HEK293 (cell line): ENCODE data around the gene ATP5F1D.

Experiments used
- CTCF ChIA-PET: fragments of 350-600 bp; formaldehyde crosslinking; extraction: SDS; loops from one replicate; lab custom pipeline; 2021; ENCODE audit warnings: antibody characterized with exemption; lab: Yijun Ruan, JAX
- POLR2A ChIA-PET: fragments of 300-600 bp; formaldehyde crosslinking; extraction: SDS; loops from one replicate; lab custom pipeline; 2020; ENCODE audit warnings: antibody characterized with exemption, inconsistent platforms; lab: Yijun Ruan, JAX
- H3K27ac ChIP-seq: fragments of 200-500 bp; sonication (Bioruptor generic); 2 replicates; pipeline ENCODE4 v1.5.1; 2014; ENCODE audit warnings: low read depth, low read length, control low read depth, inconsistent platforms; ENCODE audit errors: extremely low read depth
- H3K36me3 ChIP-seq, 2 experiments: fragments of 200-500 bp in 1 of 2; sonication (Bioruptor generic) in 1 of 2; 1 replicate in 1 of 2; 2 replicates in 1 of 2; pipeline ENCODE4 v1.5.1; 2014 to 2017; ENCODE audit warnings: inconsistent platforms in 2 of 2, low read length in 2 of 2; ENCODE audit not compliant: control insufficient read depth in 2 of 2, insufficient read depth in 1 of 2
- H3K4me1 ChIP-seq: fragments of 200-500 bp; sonication (Bioruptor generic); 2 replicates; pipeline ENCODE4 v1.5.1; 2014; ENCODE audit warnings: mild to moderate bottlenecking, low read length, inconsistent platforms; ENCODE audit not compliant: control insufficient read depth, insufficient read depth
- H3K4me3 ChIP-seq: 2 replicates; pipeline ENCODE4 v1.5.1; 2011; ENCODE audit warnings: low read depth, mild to moderate bottlenecking, control low read depth, low read length, moderate library complexity
- H3K9me3 ChIP-seq: fragments of 200-500 bp; sonication (Bioruptor generic); 2 replicates; pipeline ENCODE4 v1.5.1; 2014; ENCODE audit warnings: low read depth, low read length, inconsistent platforms; ENCODE audit not compliant: control insufficient read depth, insufficient read depth
- GLI4 ChIP-seq: fragments of 450-650 bp; formaldehyde crosslinking; IDR thresholded peaks from 2 replicates; pipeline ENCODE4 v1.5.1; 2016; ENCODE audit warnings: missing biosample characterization, missing genetic modification characterization
- HOXD13 ChIP-seq: sonication (generic); formaldehyde crosslinking; IDR thresholded peaks from 2 replicates; pipeline ENCODE4 v1.8.0; 2022; ENCODE audit warnings: missing genetic modification reagents, borderline replicate concordance
- KLF8 ChIP-seq: fragments of 450-650 bp; formaldehyde crosslinking; IDR thresholded peaks from 2 replicates; pipeline ENCODE4 v1.5.1; 2016; ENCODE audit warnings: missing biosample characterization, missing genetic modification characterization
- TCF7L2 ChIP-seq: IDR thresholded peaks from 2 replicates; pipeline ENCODE4 v1.6.1; 2011; ENCODE audit warnings: low read depth, mild to moderate bottlenecking, inconsistent platforms, low read length, moderate library complexity, borderline replicate concordance
- ZBTB1 ChIP-seq: fragments of 450-650 bp; formaldehyde crosslinking; IDR thresholded peaks from 2 replicates; pipeline ENCODE4 v1.5.1; 2016; ENCODE audit warnings: missing biosample characterization, missing genetic modification characterization
- ZBTB21 ChIP-seq: fragments of 450-650 bp; formaldehyde crosslinking; IDR thresholded peaks from 2 replicates; pipeline ENCODE4 v1.5.1; 2017; ENCODE audit warnings: missing biosample characterization, missing genetic modification characterization
- ZBTB26 ChIP-seq: fragments of 450-650 bp; formaldehyde crosslinking; optimal IDR thresholded peaks from 2 replicates; pipeline ENCODE3; 2016; ENCODE audit warnings: missing biosample characterization, mild to moderate bottlenecking, missing genetic modification characterization
- ZFP37 ChIP-seq: fragments of 450-650 bp; formaldehyde crosslinking; IDR thresholded peaks from 2 replicates; pipeline ENCODE4 v1.5.1; 2016; ENCODE audit warnings: missing biosample characterization, missing genetic modification characterization
- ZNF10 ChIP-seq: fragments of 450-650 bp; formaldehyde crosslinking; IDR thresholded peaks from 2 replicates; pipeline ENCODE4 v1.5.1; 2017; ENCODE audit warnings: missing biosample characterization, missing genetic modification characterization
- ZNF140 ChIP-seq: fragments of 450-650 bp; formaldehyde crosslinking; IDR thresholded peaks from 2 replicates; pipeline ENCODE4 v1.5.1; 2016; ENCODE audit warnings: missing biosample characterization, missing genetic modification characterization
- ZNF2 ChIP-seq: fragments of 450-650 bp; formaldehyde crosslinking; IDR thresholded peaks from 2 replicates; pipeline ENCODE4 v1.5.1; 2016; ENCODE audit warnings: missing biosample characterization, missing genetic modification characterization
- ZNF202 ChIP-seq: fragments of 450-650 bp; formaldehyde crosslinking; IDR thresholded peaks from 2 replicates; pipeline ENCODE4 v1.5.1; 2016; ENCODE audit warnings: missing biosample characterization, missing genetic modification characterization, borderline replicate concordance
- ZNF302 ChIP-seq: fragments of 450-650 bp; formaldehyde crosslinking; IDR thresholded peaks from 2 replicates; pipeline ENCODE4 v1.5.1; 2016; ENCODE audit warnings: missing biosample characterization, missing genetic modification characterization, low read depth
- ZNF391 ChIP-seq: fragments of 450-650 bp; formaldehyde crosslinking; IDR thresholded peaks from 2 replicates; pipeline ENCODE4 v1.5.1; 2016; ENCODE audit warnings: low read depth, missing biosample characterization, missing genetic modification characterization, borderline replicate concordance
- ZNF473 ChIP-seq: fragments of 450-650 bp; formaldehyde crosslinking; IDR thresholded peaks from 2 replicates; pipeline ENCODE4 v1.5.1; 2017; ENCODE audit warnings: missing biosample characterization, missing genetic modification characterization
- ZNF513 ChIP-seq: fragments of 450-650 bp; IDR thresholded peaks from 2 replicates; pipeline ENCODE4 v1.5.1; 2018; ENCODE audit warnings: missing biosample characterization, missing genetic modification characterization
- ZNF555 ChIP-seq: fragments of 450-650 bp; formaldehyde crosslinking; conservative IDR thresholded peaks from 2 replicates; pipeline ENCODE4 v1.5.1; 2017; ENCODE audit warnings: missing biosample characterization, mild to moderate bottlenecking, missing genetic modification characterization, inconsistent platforms
- ZNF843 ChIP-seq: fragments of 450-650 bp; formaldehyde crosslinking; IDR thresholded peaks from 2 replicates; pipeline ENCODE4 v1.5.1; 2016; ENCODE audit warnings: missing biosample characterization, missing genetic modification characterization
- ZSCAN23 ChIP-seq: fragments of 450-650 bp; formaldehyde crosslinking; IDR thresholded peaks from 2 replicates; pipeline ENCODE4 v1.5.1; 2016; ENCODE audit warnings: missing biosample characterization, missing genetic modification characterization
- ZXDB ChIP-seq: fragments of 450-650 bp; formaldehyde crosslinking; IDR thresholded peaks from 2 replicates; pipeline ENCODE4 v1.5.1; 2016; ENCODE audit warnings: missing biosample characterization, missing genetic modification characterization
- TF ChIP-seq, protein P1 (sequence below): fragments of 450-650 bp; formaldehyde crosslinking; IDR thresholded peaks from 2 replicates; pipeline ENCODE4 v1.5.1; 2016; ENCODE audit warnings: missing biosample characterization, missing genetic modification characterization
- TF ChIP-seq, protein P2 (sequence below): fragments of 450-650 bp; formaldehyde crosslinking; IDR thresholded peaks from 2 replicates; pipeline ENCODE4 v1.5.1; 2016; ENCODE audit warnings: missing biosample characterization, missing genetic modification characterization
- TF ChIP-seq, protein P3 (sequence below): fragments of 450-650 bp; formaldehyde crosslinking; IDR thresholded peaks from 2 replicates; pipeline ENCODE4 v1.5.1; 2016; ENCODE audit warnings: missing biosample characterization, missing genetic modification characterization, borderline replicate concordance
- TF ChIP-seq, protein P4 (sequence below): fragments of 450-650 bp; formaldehyde crosslinking; IDR thresholded peaks from 2 replicates; pipeline ENCODE4 v1.5.1; 2016; ENCODE audit warnings: missing biosample characterization, missing genetic modification characterization, borderline replicate concordance

Gene ATP5F1D

DNA sequence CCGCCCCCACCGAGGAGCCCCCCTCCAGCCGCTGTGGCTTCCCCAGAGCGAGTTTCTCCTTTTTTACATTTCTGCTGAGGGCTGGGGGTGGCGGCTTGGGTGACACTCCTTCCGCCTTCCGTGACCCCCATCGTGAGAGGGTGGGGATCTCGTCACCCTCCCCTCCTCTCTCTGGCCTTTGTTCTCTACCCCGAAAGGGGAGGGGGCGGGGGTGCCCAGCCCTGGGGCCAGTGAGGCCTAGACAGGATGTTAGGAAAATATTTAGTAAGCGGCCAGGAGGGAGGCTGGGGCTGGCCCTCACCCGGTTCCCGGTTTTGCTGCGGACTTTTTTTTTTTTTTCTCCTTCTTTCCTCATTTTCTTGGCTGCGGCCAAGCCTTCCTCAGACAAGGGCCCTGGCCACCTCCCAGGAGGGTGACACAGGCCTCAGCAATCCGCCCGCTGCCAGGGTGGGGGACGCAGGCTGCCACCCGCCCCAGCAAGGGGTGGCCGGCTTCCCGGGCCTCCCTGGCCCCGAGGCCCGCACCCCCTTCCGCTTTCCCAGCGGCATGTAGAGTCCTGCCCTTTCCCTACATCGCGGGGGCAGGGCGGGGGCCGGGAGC is 10.8 kb downstream of the ATP5F1D start (continued):
- TF ChIP-seq ZXDB, result peak; percentile 26; the same call in 1 of the 2 replicates
- no peak for TF ChIP-seq ZNF302
- TF ChIP-seq, protein P1, sequence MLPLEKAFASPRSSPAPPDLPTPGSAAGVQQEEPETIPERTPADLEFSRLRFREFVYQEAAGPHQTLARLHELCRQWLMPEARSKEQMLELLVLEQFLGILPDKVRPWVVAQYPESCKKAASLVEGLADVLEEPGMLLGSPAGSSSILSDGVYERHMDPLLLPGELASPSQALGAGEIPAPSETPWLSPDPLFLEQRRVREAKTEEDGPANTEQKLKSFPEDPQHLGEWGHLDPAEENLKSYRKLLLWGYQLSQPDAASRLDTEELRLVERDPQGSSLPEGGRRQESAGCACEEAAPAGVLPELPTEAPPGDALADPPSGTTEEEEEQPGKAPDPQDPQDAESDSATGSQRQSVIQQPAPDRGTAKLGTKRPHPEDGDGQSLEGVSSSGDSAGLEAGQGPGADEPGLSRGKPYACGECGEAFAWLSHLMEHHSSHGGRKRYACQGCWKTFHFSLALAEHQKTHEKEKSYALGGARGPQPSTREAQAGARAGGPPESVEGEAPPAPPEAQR, result no peak
- TF ChIP-seq KLF8 (tag by site-specific recombination), result peak; percentile 71
- no peak for TF ChIP-seq ZBTB21 (tag by site-specific recombination)
- TF ChIP-seq, all 188 proteins: peak for 24

DNA sequence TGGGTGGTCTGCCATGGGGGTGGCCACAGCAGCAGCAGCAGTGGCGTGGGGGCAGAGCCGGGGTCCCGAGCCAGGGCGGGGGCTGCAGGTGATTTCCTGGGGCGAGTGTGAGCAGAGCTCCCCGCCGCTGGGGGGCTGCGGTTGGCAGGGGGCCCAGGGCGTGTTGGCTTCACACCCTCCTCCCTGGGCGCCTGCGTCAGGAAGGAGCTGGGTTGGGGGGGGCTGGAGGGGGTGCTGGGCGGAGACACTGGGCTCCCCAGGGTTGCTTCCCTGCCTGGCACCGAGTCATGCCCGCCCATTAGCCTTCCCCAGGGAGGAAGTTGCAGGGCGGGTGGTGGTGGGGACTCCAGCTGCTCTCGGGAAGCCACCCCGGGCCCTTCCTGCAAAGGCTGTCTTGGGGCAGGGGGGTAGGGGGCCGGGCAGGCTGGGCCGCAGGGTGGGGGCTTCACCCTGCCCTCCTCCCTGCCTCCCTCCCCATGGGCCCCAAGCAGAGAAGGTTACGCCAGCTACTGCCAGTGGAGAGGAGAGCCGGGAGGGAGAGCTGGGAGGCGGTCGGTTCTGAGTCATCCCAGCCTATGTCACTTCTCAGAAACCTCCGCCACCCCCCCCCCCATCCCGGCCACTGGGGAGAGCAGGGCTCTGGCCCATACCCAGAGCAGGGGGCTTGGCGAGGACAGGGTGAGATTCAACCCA is 11.4 kb downstream of the ATP5F1D start:
- POLR2A ChIA-PET, result interaction anchor here (0.5 to 10.8 kb wide), 18 partner anchors 9 to 572 kb away, joined by 3 to 407 read pairs (median 4); partner anchors contain the start of genes ATP5F1D, CIRBP, FAM174C and GPX4
- H3K4me3 ChIP-seq, result peak overlapping the region; percentile 92
- peaks cover 10% of the 10 kb centered on the region for H3K4me1 ChIP-seq
- CTCF ChIA-PET, result interaction anchor here (0.6 to 2.7 kb wide), 4 partner anchors 9 to 15 kb away, joined by 3 to 13 read pairs (median 12); partner anchors contain the start of gene CIRBP
- H3K36me3 ChIP-seq, result peaks cover 21 to 56% of the 10 kb centered on the region in 2 experiments; a peak in 2 of 3 replicates
- H3K9me3 ChIP-seq, result no peaks in the 10 kb centered on the region
- peak overlapping the region; percentile 100 for H3K27ac ChIP-seq
- TF ChIP-seq ZNF2 (no peak), ZNF555 (tag by site-specific recombination) (no peak), ZNF202 (tag by site-specific recombination) (no peak), ZNF10 (no peak), ZBTB26 (tag by site-specific recombination) (peak; percentile 27), ZSCAN23 (tag by site-specific recombination) (no peak; the same call in 1 of the 2 replicates), ZNF843 (tag by site-specific recombination) (no peak), HOXD13 (no peak), ZBTB1 (tag by site-specific recombination) (no peak), ZNF391 (no peak), ZNF513 (tag by site-specific recombination) (no peak), ZNF473 (tag by site-specific recombination) (no peak), ZFP37 (tag by site-specific recombination) (no peak), TCF7L2 (no peak), GLI4 (tag by site-specific recombination) (no peak), ZNF140 (tag by site-specific recombination) (no peak)
- TF ChIP-seq, protein P2, sequence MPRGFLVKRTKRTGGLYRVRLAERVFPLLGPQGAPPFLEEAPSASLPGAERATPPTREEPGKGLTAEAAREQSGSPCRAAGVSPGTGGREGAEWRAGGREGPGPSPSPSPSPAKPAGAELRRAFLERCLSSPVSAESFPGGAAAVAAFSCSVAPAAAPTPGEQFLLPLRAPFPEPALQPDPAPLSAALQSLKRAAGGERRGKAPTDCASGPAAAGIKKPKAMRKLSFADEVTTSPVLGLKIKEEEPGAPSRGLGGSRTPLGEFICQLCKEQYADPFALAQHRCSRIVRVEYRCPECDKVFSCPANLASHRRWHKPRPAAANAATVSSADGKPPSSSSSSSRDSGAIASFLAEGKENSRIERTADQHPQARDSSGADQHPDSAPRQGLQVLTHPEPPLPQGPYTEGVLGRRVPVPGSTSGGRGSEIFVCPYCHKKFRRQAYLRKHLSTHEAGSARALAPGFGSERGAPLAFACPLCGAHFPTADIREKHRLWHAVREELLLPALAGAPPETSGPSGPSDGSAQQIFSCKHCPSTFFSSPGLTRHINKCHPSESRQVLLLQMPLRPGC, result no peak
- TF ChIP-seq, protein P3, sequence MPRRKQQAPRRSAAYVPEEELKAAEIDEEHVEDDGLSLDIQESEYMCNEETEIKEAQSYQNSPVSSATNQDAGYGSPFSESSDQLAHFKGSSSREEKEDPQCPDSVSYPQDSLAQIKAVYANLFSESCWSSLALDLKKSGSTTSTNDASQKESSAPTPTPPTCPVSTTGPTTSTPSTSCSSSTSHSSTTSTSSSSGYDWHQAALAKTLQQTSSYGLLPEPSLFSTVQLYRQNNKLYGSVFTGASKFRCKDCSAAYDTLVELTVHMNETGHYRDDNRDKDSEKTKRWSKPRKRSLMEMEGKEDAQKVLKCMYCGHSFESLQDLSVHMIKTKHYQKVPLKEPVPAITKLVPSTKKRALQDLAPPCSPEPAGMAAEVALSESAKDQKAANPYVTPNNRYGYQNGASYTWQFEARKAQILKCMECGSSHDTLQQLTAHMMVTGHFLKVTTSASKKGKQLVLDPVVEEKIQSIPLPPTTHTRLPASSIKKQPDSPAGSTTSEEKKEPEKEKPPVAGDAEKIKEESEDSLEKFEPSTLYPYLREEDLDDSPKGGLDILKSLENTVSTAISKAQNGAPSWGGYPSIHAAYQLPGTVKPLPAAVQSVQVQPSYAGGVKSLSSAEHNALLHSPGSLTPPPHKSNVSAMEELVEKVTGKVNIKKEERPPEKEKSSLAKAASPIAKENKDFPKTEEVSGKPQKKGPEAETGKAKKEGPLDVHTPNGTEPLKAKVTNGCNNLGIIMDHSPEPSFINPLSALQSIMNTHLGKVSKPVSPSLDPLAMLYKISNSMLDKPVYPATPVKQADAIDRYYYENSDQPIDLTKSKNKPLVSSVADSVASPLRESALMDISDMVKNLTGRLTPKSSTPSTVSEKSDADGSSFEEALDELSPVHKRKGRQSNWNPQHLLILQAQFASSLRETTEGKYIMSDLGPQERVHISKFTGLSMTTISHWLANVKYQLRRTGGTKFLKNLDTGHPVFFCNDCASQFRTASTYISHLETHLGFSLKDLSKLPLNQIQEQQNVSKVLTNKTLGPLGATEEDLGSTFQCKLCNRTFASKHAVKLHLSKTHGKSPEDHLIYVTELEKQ (tag by site-specific recombination), result no peak
- TF ChIP-seq, protein P4, sequence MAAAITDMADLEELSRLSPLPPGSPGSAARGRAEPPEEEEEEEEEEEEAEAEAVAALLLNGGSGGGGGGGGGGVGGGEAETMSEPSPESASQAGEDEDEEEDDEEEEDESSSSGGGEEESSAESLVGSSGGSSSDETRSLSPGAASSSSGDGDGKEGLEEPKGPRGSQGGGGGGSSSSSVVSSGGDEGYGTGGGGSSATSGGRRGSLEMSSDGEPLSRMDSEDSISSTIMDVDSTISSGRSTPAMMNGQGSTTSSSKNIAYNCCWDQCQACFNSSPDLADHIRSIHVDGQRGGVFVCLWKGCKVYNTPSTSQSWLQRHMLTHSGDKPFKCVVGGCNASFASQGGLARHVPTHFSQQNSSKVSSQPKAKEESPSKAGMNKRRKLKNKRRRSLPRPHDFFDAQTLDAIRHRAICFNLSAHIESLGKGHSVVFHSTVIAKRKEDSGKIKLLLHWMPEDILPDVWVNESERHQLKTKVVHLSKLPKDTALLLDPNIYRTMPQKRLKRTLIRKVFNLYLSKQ (tag by site-specific recombination), result no peak
